SJSA1 (cell line): Measurements from ENCODE around the gene NFKB1. TPM values are rescaled to one million over a fixed set of nuclear protein-coding genes. Genes with fewer than 3 reads are reported as not detected.

Experiments used
- DNase-seq, 2 experiments: peaks; one replicate each; pipeline ENCODE4 v3.0.0-alpha.2; 2015 to 2020; ENCODE audit warnings: low spot score in 2 of 2, low read depth in 1 of 2
- H3K27ac ChIP-seq: fragments of 250-450 bp; sonication (Bioruptor Pico); 2 replicates; pipeline ENCODE4 v1.5.1; 2020; ENCODE audit warnings: mild to moderate bottlenecking, moderate library complexity
- H3K27me3 ChIP-seq: fragments of 250-450 bp; sonication (Bioruptor Pico); replicated peaks from 2 replicates; pipeline ENCODE4 v1.5.1; 2020; ENCODE audit warnings: mild to moderate bottlenecking, moderate library complexity
- H3K36me3 ChIP-seq: fragments of 250-450 bp; sonication (Bioruptor Pico); 2 replicates; pipeline ENCODE4 v1.5.1; 2020; ENCODE audit warnings: mild to moderate bottlenecking
- H3K4me1 ChIP-seq: fragments of 250-450 bp; sonication (Bioruptor Pico); replicated peaks from 2 replicates; pipeline ENCODE4 v1.6.1; 2021; ENCODE audit warnings: mild to moderate bottlenecking
- H3K4me3 ChIP-seq: fragments of 250-450 bp; sonication (Bioruptor Pico); 2 replicates; pipeline ENCODE4 v1.5.1; 2020; ENCODE audit warnings: mild to moderate bottlenecking
- H3K9me3 ChIP-seq: fragments of 250-450 bp; sonication (Bioruptor Pico); replicated peaks from 2 replicates; pipeline ENCODE4 v1.5.1; 2020; ENCODE audit warnings: mild to moderate bottlenecking
- total RNA-seq: library from RNA; depleted of rRNA; stranded (reverse); fragments of >200 nt; shearing (Covaris generic); gene quantifications from 2 replicates; pipeline ENCODE4 v1.2.3, GENCODE V29; 2014

NFKB1 gene
- total RNA-seq, 1 experiment from 2014 or later = 47.9 TPM

DNA sequence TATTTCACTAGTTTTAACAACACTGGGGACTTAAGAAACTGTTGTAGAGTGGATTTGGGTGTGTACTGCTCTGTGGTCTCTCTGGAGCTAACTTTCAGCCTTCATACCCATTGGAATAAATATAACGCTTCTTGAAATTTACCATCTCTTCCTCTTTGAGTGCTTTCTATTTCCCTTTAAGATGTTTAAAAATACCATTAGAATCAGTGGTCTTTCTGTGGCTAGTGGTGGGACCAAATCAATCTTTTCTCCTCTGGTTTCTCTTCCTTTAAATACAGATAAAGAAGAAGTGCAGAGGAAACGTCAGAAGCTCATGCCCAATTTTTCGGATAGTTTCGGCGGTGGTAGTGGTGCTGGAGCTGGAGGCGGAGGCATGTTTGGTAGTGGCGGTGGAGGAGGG is 92.0 kb downstream of the NFKB1 start:
- Histone ChIP-seq H3K27ac (no peak overlapping the region), H3K36me3 (peaks cover 61% of the 10 kb centered on the region), H3K27me3 (no peaks in the 10 kb centered on the region), H3K4me3 (no peak overlapping the region), H3K4me1 (no peaks in the 10 kb centered on the region), H3K9me3 (no peaks in the 10 kb centered on the region; the same call in 1 of the 2 replicates)
- DNase-seq = no peak

GRCh38 chr4:102594000-102594399 is 92.8 kb downstream of the NFKB1 start:
- Histone ChIP-seq H3K4me3 (no peak overlapping the region), H3K27ac (no peak overlapping the region), H3K36me3 (peaks cover 59% of the 10 kb centered on the region), H3K4me1 (no peaks in the 10 kb centered on the region), H3K27me3 (no peaks in the 10 kb centered on the region), H3K9me3 (no peaks in the 10 kb centered on the region; the same call in 1 of the 2 replicates)
- no peak for DNase-seq

DNA sequence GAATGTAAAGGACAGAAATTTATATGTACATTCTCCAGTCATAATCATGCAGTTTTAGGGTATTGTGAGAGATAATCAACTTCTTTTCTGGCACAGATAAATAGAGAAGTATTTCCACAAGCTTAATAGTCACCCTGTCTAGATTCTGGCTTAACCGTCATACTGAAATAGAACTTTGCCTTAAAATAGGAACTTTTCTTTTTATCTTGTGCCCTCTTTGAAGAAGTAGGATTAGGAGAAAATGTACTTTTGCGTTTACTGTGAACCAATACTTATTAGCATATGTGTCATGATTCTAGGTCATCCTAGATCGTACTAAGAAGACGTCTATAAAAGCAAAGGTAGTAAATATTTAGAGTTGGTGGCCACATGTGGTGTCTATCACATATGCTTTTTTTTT is 95.4 kb downstream of the NFKB1 start:
- DNase-seq = no peak
- H3K27ac ChIP-seq = no peak overlapping the region

DNA sequence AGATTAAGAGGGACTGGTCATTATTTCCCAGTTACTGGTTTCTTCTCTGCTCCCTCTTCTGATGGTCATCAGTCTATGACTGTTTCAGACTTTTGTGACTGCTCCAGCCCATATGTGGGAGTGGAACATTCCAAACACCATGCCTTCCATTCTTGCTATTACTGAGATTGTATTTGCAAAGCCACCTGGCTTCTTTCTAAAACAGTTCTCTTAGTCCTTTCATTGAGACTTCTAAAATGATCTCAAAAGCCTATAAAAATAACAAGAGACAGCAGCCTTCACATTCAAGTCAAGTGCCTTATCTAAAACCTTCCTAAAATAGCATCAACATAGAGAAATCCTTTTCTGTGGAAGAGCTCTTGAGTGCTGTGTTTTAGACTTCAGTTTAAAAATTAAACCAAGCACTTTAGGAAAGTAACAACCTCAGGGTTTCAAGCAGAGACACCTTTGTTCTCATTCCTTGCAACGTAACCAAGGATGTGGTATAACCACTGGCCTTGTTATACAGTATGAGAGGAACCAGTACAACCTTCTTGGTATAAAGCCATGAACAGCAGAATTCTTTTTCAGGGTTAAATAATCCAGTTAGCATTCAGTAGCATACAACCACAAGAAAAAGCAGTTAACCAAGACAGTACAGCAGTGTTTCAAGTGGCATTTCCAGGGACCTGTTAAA is 97.1 kb downstream of the NFKB1 start:
- no peak for DNase-seq
- no peak overlapping the region for H3K27ac ChIP-seq

More for the DNA sequence above, 95.4 kb downstream of the NFKB1 start:
- Histone ChIP-seq H3K4me3 (no peak overlapping the region), H3K27me3 (no peaks in the 10 kb centered on the region), H3K36me3 (peaks cover 66% of the 10 kb centered on the region), H3K4me1 (no peaks in the 10 kb centered on the region), H3K9me3 (no peaks in the 10 kb centered on the region)

DNA sequence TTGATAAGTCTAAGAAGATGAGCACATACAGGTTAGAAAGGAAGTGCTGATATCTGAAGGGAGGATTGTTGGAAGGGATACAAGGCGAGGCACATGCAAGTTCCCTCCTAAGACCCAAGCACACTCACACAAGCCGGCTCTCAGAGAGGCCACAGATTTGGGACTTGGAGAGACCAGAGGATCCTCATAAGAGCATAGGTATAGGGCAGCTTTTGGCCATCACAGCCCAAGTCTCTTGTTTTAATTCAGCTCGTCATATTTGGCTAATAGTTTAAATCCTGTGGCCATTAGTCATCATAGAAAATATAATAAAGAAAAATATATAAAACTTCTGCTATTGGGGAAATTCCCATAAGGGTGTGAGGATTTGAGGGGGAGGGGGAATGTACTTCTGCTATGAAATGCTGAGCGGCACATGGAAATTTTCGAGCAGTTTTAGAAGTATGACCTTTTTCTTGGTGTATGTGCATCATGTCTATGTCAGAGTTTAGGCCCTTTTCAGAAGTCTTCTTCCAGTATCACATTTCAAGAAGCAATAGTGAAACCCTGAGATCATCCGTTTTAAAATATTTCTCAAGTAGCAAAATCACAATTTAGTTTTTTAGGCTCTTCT is 97.7 kb downstream of the NFKB1 start:
- Histone ChIP-seq H3K27ac (no peak overlapping the region), H3K4me1 (no peaks in the 10 kb centered on the region), H3K27me3 (no peaks in the 10 kb centered on the region), H3K9me3 (no peaks in the 10 kb centered on the region), H3K36me3 (peaks cover 77% of the 10 kb centered on the region), H3K4me3 (no peak overlapping the region)
- no peak for DNase-seq

More for the DNA sequence above, 97.1 kb downstream of the NFKB1 start:
- Histone ChIP-seq H3K4me3 (no peak overlapping the region), H3K27me3 (no peaks in the 10 kb centered on the region), H3K4me1 (no peaks in the 10 kb centered on the region), H3K9me3 (no peaks in the 10 kb centered on the region), H3K36me3 (peaks cover 71% of the 10 kb centered on the region)

GRCh38 chr4:102599455-102599854 is 98.3 kb downstream of the NFKB1 start:
- Histone ChIP-seq H3K4me3 (no peak overlapping the region), H3K27ac (no peak overlapping the region), H3K4me1 (no peaks in the 10 kb centered on the region), H3K27me3 (no peaks in the 10 kb centered on the region), H3K9me3 (no peaks in the 10 kb centered on the region), H3K36me3 (peaks cover 79% of the 10 kb centered on the region)
- DNase-seq = no peak

GRCh38 chr4:102599886-102600285 is 98.7 kb downstream of the NFKB1 start:
- Histone ChIP-seq H3K4me1 (no peaks in the 10 kb centered on the region), H3K4me3 (no peak overlapping the region), H3K9me3 (no peaks in the 10 kb centered on the region), H3K27me3 (no peaks in the 10 kb centered on the region), H3K36me3 (peaks cover 78% of the 10 kb centered on the region), H3K27ac (no peak overlapping the region)
- DNase-seq = no peak

DNA sequence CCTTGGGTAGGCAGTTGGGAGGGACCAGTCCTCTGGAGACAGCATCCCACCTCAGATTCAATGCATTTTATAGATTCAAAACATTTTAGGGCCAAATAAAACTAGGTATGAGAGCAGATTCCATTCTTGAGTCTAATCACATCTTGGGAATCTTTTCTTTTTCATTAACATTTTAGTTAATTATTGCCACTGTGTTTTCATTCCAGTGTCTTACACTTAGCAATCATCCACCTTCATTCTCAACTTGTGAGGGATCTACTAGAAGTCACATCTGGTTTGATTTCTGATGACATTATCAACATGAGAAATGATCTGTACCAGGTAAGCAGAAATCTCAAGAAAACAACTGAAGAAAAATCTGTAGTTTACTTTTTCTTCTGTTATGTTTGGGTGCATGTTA is 99.5 kb downstream of the NFKB1 start:
- Histone ChIP-seq H3K36me3 (peaks cover 78% of the 10 kb centered on the region), H3K9me3 (no peaks in the 10 kb centered on the region), H3K4me3 (no peak overlapping the region), H3K4me1 (no peaks in the 10 kb centered on the region), H3K27ac (no peak overlapping the region), H3K27me3 (no peaks in the 10 kb centered on the region)
- no peak for DNase-seq

DNA sequence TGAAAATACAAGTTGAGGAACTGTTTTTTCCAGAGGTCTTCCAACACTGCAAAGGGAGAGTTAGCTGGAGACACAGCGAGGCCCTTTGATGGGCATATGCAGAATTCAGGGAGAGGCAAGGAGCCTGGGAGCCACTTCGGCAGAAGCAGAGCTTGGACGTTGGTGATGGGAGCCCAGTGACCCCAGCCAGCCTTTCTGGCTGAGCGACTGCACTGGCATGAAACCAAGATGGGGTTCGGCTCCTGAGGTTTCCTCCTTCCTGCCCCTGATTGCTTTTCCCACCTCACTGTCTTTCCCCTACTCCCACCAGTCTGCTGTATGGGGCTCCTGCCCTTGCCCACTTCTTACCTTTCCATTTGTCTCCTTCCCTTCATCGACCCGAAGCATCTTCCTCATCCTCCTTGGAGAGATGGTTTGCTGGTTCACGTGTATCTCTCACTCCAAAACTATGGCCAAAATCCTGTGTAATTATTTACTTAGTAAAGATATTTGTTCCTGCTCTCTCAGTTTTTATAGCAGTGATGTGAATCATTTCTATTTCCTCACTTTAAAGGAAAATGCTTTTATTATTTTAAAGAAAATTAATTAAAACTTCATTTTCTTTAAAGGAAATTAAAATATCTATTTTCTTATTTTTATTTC is 100.5 kb downstream of the NFKB1 start:
- no peak for DNase-seq
- Histone ChIP-seq H3K4me1 (peaks cover 6% of the 10 kb centered on the region), H3K27ac (no peak overlapping the region), H3K27me3 (no peaks in the 10 kb centered on the region), H3K36me3 (peaks cover 79% of the 10 kb centered on the region), H3K4me3 (no peak overlapping the region), H3K9me3 (no peaks in the 10 kb centered on the region)

- H3K9me3 ChIP-seq = no peaks in the 10 kb centered on the region
- peaks cover 76% of the 10 kb centered on the region for H3K36me3 ChIP-seq
- H3K27me3 ChIP-seq = no peaks in the 10 kb centered on the region
- DNase-seq = no peak
- H3K4me1 ChIP-seq = peaks cover 22% of the 10 kb centered on the region
- H3K4me3 ChIP-seq = no peak overlapping the region
- H3K27ac ChIP-seq = no peak overlapping the region
Measured at GRCh38 chr4:102604222-102604940, 103.2 kb downstream of the NFKB1 start.

- peaks cover 77% of the 10 kb centered on the region for H3K36me3 ChIP-seq
- H3K4me1 ChIP-seq = peaks cover 22% of the 10 kb centered on the region
- no peaks in the 10 kb centered on the region for H3K27me3 ChIP-seq
- H3K27ac ChIP-seq = no peak overlapping the region
- no peaks in the 10 kb centered on the region for H3K9me3 ChIP-seq
- no peak for DNase-seq
- no peak overlapping the region for H3K4me3 ChIP-seq
Measured at GRCh38 chr4:102606261-102606660, 105.1 kb downstream of the NFKB1 start.

DNA sequence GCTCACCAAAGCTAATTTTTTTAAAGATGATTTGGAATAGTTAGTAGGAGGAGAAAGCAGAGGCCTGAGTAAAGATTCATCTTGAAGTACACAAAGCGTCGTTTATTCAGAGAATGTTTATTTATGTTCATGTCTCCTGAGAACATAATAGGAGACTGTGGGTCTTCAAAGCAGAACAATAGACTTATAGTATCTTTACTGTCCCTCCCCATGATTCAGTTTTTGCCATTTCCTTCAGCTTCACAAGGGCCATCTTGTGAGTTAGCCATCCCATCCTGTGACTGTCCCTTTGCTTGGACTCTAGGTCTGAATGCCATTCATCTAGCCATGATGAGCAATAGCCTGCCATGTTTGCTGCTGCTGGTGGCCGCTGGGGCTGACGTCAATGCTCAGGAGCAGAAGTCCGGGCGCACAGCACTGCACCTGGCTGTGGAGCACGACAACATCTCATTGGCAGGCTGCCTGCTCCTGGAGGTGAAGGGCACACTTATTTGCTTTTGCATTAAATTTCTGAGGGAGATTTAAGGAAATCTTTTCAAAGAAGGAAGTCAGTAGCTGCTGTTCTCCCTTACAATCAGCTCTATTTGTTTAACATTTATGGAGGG is 105.8 kb downstream of the NFKB1 start:
- Histone ChIP-seq H3K27me3 (no peaks in the 10 kb centered on the region), H3K4me1 (peaks cover 22% of the 10 kb centered on the region), H3K27ac (no peak overlapping the region), H3K36me3 (peaks cover 79% of the 10 kb centered on the region), H3K4me3 (no peak overlapping the region), H3K9me3 (no peaks in the 10 kb centered on the region)
- peak in 1 of 2 experiments; percentile 18 for DNase-seq

- Histone ChIP-seq H3K36me3 (peaks cover 86% of the 10 kb centered on the region), H3K27ac (no peak overlapping the region), H3K4me1 (peaks cover 22% of the 10 kb centered on the region), H3K4me3 (no peak overlapping the region), H3K27me3 (no peaks in the 10 kb centered on the region), H3K9me3 (no peaks in the 10 kb centered on the region)
- DNase-seq = no peak
Measured at GRCh38 chr4:102608190-102608589, 107.0 kb downstream of the NFKB1 start.
